GM23338 (cell line): ENCODE results near the gene ZNF143. TPM values are rescaled to one million over a fixed set of nuclear protein-coding genes. Genes with fewer than 3 reads are reported as not detected.

Experiments used
- ATAC-seq: fragments of 200-7000 bp; cut with Tn5 transposase; 3 replicates; pipeline ENCODE4 v1.9.1; 2020
- DNase-seq: peaks from one replicate; pipeline ENCODE4 v3.0.0-alpha.2; 2015; ENCODE audit warnings: low spot score
- H2AFZ ChIP-seq: fragments of 200-600 bp; sonication (generic); 2 replicates; pipeline ENCODE4 v1.8.0; 2016; ENCODE audit warnings: antibody characterized with exemption, mild to moderate bottlenecking, moderate library complexity
- H3F3A ChIP-seq: fragments of 200-600 bp; sonication (generic); replicated peaks from 2 replicates; pipeline ENCODE4 v1.8.0; 2017; ENCODE audit warnings: antibody characterized with exemption, mixed run types, low read depth
- H3K27ac ChIP-seq: fragments of 200-600 bp; sonication (generic); 2 replicates; pipeline ENCODE4 v1.6.1; 2016; ENCODE audit warnings: low read depth
- H3K27me3 ChIP-seq: fragments of 200-600 bp; sonication (generic); 2 replicates; pipeline ENCODE4 v1.8.0; 2016; ENCODE audit warnings: mild to moderate bottlenecking, mixed run types, moderate library complexity; ENCODE audit not compliant: insufficient read depth
- H3K36me3 ChIP-seq: fragments of 200-600 bp; sonication (generic); 2 replicates; pipeline ENCODE4 v1.8.0; 2016; ENCODE audit warnings: mild to moderate bottlenecking; ENCODE audit not compliant: insufficient read depth
- H3K4me1 ChIP-seq: fragments of 200-600 bp; sonication (generic); 2 replicates; pipeline ENCODE4 v1.8.0; 2016; ENCODE audit warnings: mild to moderate bottlenecking, moderate library complexity; ENCODE audit not compliant: insufficient read depth
- H3K4me2 ChIP-seq: fragments of 200-600 bp; sonication (generic); 2 replicates; pipeline ENCODE4 v1.7.1; 2017; ENCODE audit warnings: mixed run types
- H3K4me3 ChIP-seq: fragments of 200-600 bp; sonication (generic); 2 replicates; pipeline ENCODE4 v1.6.1; 2016; ENCODE audit warnings: mixed run types
- H3K79me2 ChIP-seq: fragments of 200-600 bp; sonication (generic); replicated peaks from 2 replicates; pipeline ENCODE4 v1.8.0; 2017; ENCODE audit warnings: mild to moderate bottlenecking; ENCODE audit not compliant: insufficient read depth
- H3K9me2 ChIP-seq: fragments of 200-600 bp; sonication (generic); 2 replicates; pipeline ENCODE4 v1.8.0; 2017; ENCODE audit not compliant: insufficient read depth
- H4K20me1 ChIP-seq: fragments of 200-600 bp; sonication (generic); replicated peaks from 2 replicates; pipeline ENCODE4 v1.8.0; 2017; ENCODE audit warnings: mild to moderate bottlenecking; ENCODE audit not compliant: insufficient read depth
- H3K27ac Mint-ChIP-seq: 2 replicates; pipeline ENCODE4 v1.8.0; 2020; ENCODE audit warnings: inconsistent platforms, mild to moderate bottlenecking, moderate library complexity, mixed read lengths
- H3K27me3 Mint-ChIP-seq: 3 replicates; pipeline ENCODE4 v1.8.0; 2022; ENCODE audit warnings: low read depth, mild to moderate bottlenecking, moderate library complexity, mixed read lengths, inconsistent platforms; ENCODE audit not compliant: insufficient read depth, poor library complexity
- H3K36me3 Mint-ChIP-seq: 3 replicates; pipeline ENCODE4 v1.8.0; 2021; ENCODE audit warnings: low read depth, mild to moderate bottlenecking, inconsistent platforms, moderate library complexity, mixed read lengths
- H3K4me1 Mint-ChIP-seq: 3 replicates; pipeline ENCODE4 v1.8.0; 2020; ENCODE audit warnings: mild to moderate bottlenecking, inconsistent platforms, mixed read lengths
- H3K4me3 Mint-ChIP-seq: 3 replicates; pipeline ENCODE4 v1.8.0; 2021; ENCODE audit warnings: moderate library complexity, mild to moderate bottlenecking, inconsistent platforms, mixed read lengths
- H3K9me3 Mint-ChIP-seq: 3 replicates; pipeline ENCODE4 v1.8.0; 2020; ENCODE audit warnings: moderate library complexity, mild to moderate bottlenecking, inconsistent platforms, mixed read lengths
- EZH2 ChIP-seq: fragments of 200-600 bp; sonication (generic); IDR thresholded peaks from one replicate; pipeline ENCODE4 v1.8.0; 2017; ENCODE audit warnings: antibody characterized with exemption, mild to moderate bottlenecking, low read depth; ENCODE audit not compliant: unreplicated experiment
- POLR2AphosphoS5 ChIP-seq: IDR thresholded peaks from 2 replicates; pipeline ENCODE4 v1.6.1; 2016; ENCODE audit warnings: antibody characterized with exemption, low read depth
- polyA plus RNA-seq: library from polyadenylated mRNA; unstranded; fragments of >200 nt; fragmentation: Nextera tagmentation; extraction: Ambion mirVana; gene quantifications from 2 replicates; pipeline ENCODE4 v1.2.1, GENCODE V29; 2016
- total RNA-seq: library from RNA; depleted of rRNA; stranded (reverse); fragments of >200 nt; shearing (Covaris generic); gene quantifications from 2 replicates; pipeline ENCODE4 v1.2.3, GENCODE V29; 2014
- TF ChIP-seq, protein P1 (sequence below), 2 experiments: fragments of 200-600 bp in 1 of 2; sonication (generic) in 1 of 2; conservative IDR thresholded peaks; 2 replicates each; pipeline versions ENCODE4 v1.5.1 to v1.6.1; 2016 to 2017; ENCODE audit warnings: antibody characterized with exemption in 2 of 2, low read depth in 2 of 2, mild to moderate bottlenecking in 2 of 2, moderate library complexity in 1 of 2
- TF ChIP-seq, protein P2 (sequence below): IDR thresholded peaks from 2 replicates; pipeline ENCODE4 v1.6.1; 2016; ENCODE audit warnings: antibody characterized with exemption

ZNF143 gene
- total and polyA plus RNA-seq, 2 experiments from 2014 or later = 33.5 to 44.2 TPM

DNA sequence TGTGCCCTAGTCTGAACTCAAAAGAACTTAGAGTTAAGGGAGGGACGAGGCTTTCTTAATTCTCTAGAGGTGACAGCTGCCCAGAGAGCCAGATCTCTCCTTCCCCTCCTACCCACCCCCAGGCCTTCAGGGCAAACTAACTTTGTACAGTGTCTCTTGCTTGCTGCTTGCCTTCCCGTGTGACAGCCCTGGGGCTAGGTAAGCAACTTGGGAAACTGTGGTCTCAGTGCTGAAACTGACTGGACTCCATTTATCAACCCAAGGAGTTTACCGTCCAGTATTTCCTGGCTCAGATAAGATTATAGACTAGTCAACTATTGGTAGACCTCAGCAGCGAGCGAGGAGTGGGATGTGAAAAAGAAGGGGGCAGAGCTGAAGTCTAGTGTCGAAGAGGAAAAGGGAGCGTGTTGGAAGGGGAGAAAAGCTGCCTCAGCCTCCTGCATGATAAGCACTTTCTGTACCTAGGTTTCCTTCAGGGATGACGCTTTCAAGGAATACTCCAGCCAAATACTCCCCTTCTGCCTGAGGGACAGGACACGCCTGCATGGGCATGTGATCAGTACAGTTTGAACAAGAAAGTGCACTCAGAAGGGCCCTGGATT, 69.3 kb downstream of the ZNF143 start (continued):
- TF ChIP-seq, protein P1, sequence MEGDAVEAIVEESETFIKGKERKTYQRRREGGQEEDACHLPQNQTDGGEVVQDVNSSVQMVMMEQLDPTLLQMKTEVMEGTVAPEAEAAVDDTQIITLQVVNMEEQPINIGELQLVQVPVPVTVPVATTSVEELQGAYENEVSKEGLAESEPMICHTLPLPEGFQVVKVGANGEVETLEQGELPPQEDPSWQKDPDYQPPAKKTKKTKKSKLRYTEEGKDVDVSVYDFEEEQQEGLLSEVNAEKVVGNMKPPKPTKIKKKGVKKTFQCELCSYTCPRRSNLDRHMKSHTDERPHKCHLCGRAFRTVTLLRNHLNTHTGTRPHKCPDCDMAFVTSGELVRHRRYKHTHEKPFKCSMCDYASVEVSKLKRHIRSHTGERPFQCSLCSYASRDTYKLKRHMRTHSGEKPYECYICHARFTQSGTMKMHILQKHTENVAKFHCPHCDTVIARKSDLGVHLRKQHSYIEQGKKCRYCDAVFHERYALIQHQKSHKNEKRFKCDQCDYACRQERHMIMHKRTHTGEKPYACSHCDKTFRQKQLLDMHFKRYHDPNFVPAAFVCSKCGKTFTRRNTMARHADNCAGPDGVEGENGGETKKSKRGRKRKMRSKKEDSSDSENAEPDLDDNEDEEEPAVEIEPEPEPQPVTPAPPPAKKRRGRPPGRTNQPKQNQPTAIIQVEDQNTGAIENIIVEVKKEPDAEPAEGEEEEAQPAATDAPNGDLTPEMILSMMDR (conservative IDR thresholded peaks at IDR 0.05; ENCODE audit: low read depth in 2 of 2) = no peak

DNA sequence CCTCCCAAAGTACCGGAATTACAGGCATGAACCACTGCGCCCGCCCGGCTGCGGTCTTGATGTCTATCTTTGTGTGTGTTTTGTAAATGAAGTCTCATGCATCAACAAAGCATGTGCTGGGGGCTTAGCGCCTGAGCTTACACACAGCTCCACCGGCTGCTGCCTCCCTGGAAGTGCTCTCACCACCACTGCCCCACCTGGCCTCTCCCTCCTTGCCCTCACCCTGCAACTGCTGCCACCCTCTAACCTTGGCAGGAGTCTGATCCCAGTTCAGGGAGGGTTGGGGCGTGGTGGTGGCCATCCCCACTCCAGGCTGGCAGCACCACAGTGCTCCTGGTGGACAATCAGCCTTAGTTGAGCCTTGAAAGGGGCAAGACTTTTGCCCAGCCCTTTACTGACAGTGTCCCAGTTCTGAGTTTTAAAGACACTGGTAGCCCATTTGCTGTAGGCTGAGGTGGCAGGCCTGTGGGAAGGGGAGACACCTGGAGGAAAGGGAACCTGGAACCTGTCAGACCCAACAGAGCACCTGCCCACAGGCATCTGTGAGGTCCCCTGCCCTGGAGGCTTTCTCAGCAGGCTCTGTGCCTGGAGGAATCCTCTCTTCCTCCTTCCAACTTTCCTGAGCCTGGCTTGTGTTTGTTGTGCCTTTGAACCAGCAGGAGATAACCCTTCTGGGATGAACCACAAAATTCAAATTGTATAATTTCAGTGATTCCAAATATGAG, 70.3 kb downstream of the ZNF143 start:
- H3K27ac ChIP-seq = no peak overlapping the region
- peaks cover 9% of the 10 kb centered on the region; the same call in 1 of the 2 replicates for H3F3A ChIP-seq
- H3K4me2 ChIP-seq = no peak overlapping the region
- no peaks in the 10 kb centered on the region for H3K9me2 ChIP-seq
- H3K4me3 ChIP-seq = no peak overlapping the region
- H3K36me3 Mint-ChIP-seq = peaks cover 14% of the 10 kb centered on the region
- H3K27me3 Mint-ChIP-seq = peaks cover 8% of the 10 kb centered on the region
- ATAC-seq (peak; percentile 13; the same call in 1 of the 3 replicates), DNase-seq (no peak)
- no peaks in the 10 kb centered on the region for H3K79me2 ChIP-seq
- H3K9me3 Mint-ChIP-seq = no peaks in the 10 kb centered on the region
- peaks cover 26% of the 10 kb centered on the region for H3K4me1 ChIP-seq
- peaks cover 10% of the 10 kb centered on the region for H3K36me3 ChIP-seq
- H3K4me1 Mint-ChIP-seq = peaks cover 37% of the 10 kb centered on the region
- H4K20me1 ChIP-seq = no peaks in the 10 kb centered on the region
- H3K27me3 ChIP-seq = no peaks in the 10 kb centered on the region
- no peak overlapping the region for H3K4me3 Mint-ChIP-seq
- H3K27ac Mint-ChIP-seq = peak overlapping the region; percentile 77; the same call in 1 of the 2 replicates
- TF ChIP-seq, protein P2, sequence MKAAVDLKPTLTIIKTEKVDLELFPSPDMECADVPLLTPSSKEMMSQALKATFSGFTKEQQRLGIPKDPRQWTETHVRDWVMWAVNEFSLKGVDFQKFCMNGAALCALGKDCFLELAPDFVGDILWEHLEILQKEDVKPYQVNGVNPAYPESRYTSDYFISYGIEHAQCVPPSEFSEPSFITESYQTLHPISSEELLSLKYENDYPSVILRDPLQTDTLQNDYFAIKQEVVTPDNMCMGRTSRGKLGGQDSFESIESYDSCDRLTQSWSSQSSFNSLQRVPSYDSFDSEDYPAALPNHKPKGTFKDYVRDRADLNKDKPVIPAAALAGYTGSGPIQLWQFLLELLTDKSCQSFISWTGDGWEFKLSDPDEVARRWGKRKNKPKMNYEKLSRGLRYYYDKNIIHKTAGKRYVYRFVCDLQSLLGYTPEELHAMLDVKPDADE = no peak
- TF ChIP-seq, protein P1 (conservative IDR thresholded peaks at IDR 0.05; ENCODE audit: low read depth in 2 of 2) = peak in 1 of 2 experiments; percentile 17; a peak in 2 of 4 replicates
- H2AFZ ChIP-seq = no peak overlapping the region

DNA sequence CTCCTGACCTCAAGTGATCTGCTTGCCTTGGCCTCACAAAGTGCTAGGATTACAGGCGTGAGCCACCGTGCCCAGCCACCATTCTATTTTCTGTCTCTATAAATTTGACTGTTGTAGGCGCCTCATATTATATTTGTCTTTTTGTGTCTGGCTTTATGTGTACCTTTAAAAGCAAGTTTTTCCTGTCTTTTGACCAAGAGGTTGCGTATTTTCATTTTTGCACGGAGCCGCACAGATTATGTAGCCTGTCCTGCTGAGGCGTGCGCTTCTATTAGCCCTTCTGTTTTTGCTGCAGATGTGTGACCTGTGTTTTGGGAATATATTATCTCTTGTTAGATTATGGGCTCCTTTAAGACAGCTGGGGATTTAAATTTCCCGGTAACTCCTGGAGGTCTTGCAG, 72.2 kb downstream of the ZNF143 start:
- H3K79me2 ChIP-seq = no peaks in the 10 kb centered on the region
- ATAC-seq (no peak), DNase-seq (no peak)
- Mint-ChIP-seq H3K27ac (peak overlapping the region; percentile 71), H3K9me3 (no peaks in the 10 kb centered on the region), H3K4me1 (peaks cover 37% of the 10 kb centered on the region), H3K4me3 (no peak overlapping the region), H3K27me3 (peaks cover 8% of the 10 kb centered on the region), H3K36me3 (no peaks in the 10 kb centered on the region)
- peaks cover 2% of the 10 kb centered on the region; the same call in 1 of the 2 replicates for H3K36me3 ChIP-seq
- H3K4me1 ChIP-seq = peaks cover 26% of the 10 kb centered on the region
- H2AFZ ChIP-seq = no peak overlapping the region; the same call in 1 of the 2 replicates
- peaks cover 9% of the 10 kb centered on the region; the same call in 1 of the 2 replicates for H3F3A ChIP-seq
- no peak overlapping the region for H3K4me2 ChIP-seq
- peak overlapping the region; percentile 29 for H3K27ac ChIP-seq
- H3K27me3 ChIP-seq = no peaks in the 10 kb centered on the region
- no peak overlapping the region for H3K4me3 ChIP-seq
- no peaks in the 10 kb centered on the region for H4K20me1 ChIP-seq
- no peaks in the 10 kb centered on the region for H3K9me2 ChIP-seq
- TF ChIP-seq EZH2 = no peak
- TF ChIP-seq POLR2AphosphoS5 = no peak
- TF ChIP-seq, protein P2 = no peak
